Measurements from ENCODE around the gene NOTUM.

NOTUM gene

DNA sequence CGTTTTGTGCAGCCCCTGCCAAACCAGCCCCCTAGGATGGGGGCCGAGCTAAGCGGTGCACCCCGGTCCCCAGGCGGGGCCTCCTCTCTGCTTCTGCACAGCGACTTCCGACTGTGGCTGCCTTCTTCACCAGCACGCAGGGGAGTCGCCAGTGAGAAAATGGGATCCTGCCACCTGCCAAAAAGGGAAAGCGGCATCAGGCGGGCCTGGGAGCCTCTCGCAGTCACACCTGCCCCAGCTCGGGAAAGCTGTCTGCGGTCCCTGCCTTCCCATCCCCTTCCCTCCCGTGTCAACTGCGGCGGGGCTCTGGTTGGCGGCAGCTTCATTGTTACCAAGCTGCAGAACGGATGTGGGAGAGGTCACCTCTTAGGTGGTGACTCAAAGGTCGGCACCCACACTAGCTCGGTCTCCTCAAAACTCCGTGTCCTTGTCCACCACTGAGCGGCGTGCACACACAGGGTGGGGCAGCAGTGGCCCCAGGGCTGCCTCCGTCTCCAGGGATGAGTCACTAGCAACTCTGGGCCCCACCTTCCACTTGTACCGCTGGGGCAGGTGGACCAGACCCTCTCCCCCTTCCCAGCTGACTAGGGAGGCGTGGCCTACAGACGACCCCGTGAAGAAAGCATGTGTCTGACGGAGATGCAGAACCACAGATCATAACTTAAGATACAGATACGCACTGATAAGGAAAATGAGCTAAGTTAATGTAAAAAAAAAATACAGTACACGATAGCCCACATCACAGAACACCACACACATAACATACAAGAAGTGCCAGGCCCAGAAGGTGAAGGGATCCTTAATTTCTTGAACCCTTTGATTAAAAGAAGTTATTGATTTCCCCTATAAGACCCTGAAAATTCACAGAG, 48.3 kb downstream of the NOTUM start:
- in situ Hi-C loops (cut with HindIII; ENCODE audit: low sequenced_read_pairs): no loop called here

DNA sequence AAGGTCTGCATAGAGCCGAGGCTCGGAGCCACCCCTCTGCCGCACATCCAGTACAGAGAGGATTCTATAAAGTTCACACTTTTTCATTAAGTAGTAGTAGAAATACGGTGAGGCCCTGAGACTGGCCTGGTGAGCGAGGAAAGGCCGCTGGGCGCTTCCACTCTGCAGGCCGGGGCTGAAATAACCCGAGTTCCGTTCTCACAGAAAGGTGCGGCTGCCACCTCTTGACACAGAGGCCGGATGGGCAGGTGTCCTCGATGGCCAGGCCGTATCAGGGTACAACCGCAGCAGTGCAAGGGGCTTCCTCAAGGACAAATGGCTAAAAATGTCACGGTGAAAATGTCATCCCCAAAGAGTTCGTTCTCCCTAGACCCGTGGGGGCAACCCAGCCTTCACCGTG, 49.0 kb downstream of the NOTUM start:
- in situ Hi-C loops (cut with HindIII; ENCODE audit: low sequenced_read_pairs): no loop called here

DNA sequence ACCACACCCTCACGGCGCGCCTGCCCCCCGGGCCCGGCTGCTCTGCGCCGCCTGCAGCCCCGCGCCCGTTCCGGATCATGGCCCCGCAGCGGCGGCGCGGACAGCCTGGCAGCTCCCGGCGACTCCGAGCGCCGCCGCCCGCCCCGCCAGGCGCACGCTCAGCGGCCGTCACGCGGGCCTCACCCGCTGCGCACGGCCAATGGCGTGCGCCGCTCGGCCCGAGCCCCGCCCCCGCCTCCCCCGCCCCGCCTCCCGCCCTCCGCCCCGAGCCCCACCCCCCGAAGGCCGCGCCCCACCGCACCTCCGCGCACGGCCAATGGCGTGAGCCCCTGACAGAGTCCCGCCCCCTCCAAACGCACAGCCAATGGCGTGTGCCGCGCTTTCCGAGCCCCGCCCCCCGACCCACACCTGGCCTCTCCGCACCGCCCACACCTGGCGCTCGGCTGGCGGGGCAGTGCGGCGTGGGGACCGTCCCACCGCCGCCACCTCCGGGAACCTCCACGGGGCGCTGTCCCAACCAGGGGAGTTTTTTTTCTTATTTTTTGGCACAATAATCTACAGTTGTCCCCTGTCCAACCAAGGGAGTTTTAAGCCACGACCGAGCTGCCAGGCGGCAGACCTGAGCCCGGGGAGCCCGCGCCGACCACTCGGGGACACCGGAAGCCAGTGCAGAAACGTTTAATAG, 49.6 kb downstream of the NOTUM start, which contains the start of gene PCYT2:
TSS of gene PCYT2 (minus strand) at position 123 of the 685 bp plus-strand sequence. CDS start at position 79, 44 bp downstream.
- in situ Hi-C loops (cut with HindIII; ENCODE audit: low sequenced_read_pairs): no loop called here

DNA sequence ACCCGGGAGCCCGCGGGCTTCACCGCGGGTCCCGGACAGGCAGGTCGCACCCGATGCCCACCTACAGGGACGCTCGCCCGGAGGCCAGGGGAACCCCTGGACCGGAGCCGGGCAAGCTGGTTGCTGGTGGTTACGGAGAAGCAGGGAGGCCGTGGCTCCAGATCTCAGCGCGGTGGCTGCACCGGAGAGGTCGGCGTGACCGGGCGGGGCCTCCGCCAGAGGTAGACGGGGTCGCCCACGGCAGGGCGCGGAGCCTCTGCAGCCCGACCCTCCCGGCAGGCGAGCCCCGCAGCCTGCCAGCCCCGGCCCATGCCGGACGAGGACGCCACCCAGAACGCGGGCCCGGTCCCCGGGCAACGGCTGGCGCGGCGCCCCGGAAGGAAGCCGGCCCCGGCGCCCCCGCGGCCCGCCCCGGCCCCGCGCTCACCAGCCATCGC, 50.1 kb downstream of the NOTUM start:
- in situ Hi-C loops (cut with HindIII; ENCODE audit: low sequenced_read_pairs): no loop called here

DNA sequence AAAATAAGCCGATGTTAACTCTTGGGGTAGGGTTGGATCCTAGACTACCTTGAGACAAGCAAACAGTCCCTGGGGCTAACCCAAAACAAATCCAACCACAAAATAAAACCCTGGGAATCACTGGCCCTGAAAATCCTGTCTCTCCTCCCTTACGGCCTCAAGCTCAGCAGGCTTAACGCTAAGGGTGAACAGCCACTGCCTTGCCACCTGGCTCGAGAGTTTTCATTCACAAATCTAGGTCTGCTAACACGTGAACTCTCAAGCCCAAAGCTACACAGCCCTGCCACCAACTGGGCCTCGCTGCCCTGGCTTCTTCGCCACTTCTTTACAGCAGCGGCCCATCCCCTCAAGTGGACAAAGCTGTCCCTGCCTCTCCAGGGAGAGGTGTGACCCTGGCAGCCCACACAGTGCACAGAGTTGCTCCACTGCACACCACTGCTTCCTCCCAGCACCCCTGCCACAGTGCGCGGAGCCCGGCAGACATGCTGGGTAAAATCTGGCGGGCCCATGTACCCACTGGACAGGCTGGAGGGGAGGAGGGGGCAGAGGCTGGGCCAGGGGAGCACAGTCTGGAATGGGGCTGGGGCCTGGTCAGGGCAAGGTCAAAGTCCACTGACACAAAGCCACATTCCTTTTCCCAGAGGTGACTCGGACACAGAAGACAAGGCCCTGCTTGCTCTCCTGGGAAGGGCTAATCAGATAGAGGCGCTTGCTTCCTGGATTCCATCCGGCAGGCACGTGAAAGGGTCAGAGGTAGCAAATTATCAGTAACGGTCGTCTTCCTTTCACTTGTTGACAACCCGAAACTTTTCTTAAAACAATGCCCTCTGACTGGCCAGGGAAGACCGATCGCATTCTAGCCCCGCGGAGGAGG, 50.8 kb downstream of the NOTUM start:
- in situ Hi-C loops (cut with HindIII; ENCODE audit: low sequenced_read_pairs): no loop called here

DNA sequence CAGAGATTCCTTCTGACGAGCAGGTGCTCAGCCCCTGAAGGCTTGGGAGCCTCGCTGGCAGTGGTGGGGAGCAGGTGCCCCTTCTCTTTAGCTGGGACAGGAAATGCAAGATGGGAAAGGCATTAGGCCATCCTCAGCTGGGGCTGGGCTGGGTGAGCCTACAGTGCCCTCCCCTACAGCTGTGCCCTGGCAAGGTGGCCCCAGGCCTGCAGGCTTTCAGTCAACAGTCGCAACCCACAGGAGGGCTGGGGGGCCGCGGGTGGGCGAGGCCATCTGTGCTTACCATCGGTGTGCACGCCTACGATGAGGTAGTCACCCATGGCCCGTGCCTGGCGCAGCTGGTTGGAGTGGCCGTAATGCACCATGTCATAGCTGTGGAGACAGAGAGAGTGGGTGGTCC, 51.8 kb downstream of the NOTUM start:
- in situ Hi-C loops (cut with HindIII; ENCODE audit: low sequenced_read_pairs): no loop called here

DNA sequence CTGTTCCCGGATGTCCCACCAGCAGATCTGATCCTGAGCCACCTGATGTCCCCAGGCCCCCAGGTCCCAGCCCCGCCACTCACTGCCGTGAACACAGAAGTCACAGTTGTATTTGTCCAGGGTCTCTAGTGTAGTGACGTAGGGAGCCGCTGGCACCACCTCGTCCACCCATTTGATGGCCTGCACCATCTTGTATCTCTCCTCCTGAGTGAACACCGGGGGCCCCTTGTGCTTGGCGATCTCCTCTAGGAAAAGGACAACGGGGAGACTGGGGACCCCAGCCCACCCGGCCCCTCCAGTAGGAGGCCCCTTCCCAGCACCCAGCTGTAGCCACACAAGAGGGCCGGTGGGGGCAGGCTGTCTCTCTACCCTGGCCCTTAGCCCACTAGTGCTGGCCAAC, 52.2 kb downstream of the NOTUM start:
- in situ Hi-C loops (cut with HindIII; ENCODE audit: low sequenced_read_pairs): no loop called here

DNA sequence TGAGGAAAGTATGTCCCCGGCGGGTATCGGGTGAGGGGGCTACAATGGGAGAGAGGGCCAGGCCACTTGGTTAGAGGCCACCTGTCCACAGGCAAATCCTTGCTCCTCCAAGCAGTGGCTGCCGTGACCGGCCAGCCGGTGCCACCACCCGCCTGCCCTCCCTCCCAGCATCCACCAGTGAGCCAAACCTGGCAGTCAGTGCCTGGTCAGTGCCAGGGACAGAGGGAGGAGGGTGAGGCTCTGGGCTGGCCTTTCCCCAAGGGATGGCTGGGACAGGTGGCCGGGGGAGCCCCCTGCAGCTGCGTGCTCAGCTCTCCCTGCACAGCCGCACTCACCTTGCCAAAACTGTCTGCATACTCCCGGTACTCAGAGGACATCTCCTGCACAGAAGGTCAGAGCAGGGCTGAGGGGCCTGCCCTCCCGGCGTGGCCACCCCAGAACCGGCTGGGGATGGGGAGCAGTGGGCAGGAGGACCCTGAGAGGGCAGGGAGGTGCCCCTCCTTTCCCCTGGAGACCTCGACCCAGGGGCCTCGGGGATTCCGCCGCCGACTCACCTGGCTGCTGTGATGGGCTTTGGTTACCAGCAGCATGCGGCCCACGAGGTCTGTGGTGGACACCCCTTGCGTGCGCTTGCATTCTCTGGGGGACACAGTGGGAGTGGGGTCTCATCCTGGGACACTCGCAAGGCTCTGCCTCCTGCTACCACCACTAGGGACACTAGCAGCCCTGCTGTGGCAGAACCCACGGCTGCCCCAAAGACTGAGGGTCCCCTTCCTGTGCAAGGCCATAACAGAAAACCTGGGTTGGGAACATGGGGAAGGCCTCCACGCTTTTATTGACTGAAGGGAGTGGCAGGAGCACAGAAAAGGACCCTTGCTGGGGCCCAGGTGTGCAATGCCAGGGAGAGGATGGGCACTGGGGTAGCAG, 53.5 kb downstream of the NOTUM start:
- in situ Hi-C loops (cut with HindIII; ENCODE audit: low sequenced_read_pairs): no loop called here

DNA sequence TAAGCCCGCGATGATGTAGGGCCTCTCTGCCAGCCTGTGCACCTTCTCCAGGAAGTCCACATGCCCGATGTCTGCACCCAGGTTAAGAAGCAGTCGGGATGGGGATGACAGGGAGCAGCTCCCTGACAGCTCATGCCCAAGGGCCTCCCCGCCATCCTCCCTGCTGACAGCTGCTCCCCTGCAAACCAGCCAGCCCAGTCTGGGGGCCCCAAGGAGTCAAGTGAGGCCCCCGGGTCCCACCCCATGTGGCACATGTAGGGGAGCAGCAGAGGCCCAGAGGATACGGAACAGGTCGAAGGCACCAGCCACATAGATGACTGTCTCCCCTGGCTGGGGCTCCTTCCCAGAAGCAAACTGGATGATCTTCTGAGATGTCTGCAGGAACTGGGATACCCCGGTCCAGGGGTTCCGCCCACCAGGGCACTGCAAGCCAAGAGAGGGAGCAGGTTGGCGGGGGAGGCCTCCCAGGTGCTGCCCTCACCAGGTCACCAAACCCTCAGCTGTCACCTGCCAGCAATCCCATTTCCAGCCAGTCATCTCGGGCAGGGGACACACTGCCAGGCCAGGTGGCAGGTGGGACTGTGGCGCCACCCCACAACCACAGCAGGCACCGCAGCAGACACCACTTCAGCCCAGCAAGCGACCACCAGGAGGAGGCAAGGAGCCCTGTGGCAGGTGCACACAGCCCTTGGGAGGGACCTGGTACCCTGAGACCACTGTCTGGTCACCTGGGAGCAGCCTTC, 54.3 kb downstream of the NOTUM start:
- in situ Hi-C loops (cut with HindIII; ENCODE audit: low sequenced_read_pairs): no loop called here

DNA sequence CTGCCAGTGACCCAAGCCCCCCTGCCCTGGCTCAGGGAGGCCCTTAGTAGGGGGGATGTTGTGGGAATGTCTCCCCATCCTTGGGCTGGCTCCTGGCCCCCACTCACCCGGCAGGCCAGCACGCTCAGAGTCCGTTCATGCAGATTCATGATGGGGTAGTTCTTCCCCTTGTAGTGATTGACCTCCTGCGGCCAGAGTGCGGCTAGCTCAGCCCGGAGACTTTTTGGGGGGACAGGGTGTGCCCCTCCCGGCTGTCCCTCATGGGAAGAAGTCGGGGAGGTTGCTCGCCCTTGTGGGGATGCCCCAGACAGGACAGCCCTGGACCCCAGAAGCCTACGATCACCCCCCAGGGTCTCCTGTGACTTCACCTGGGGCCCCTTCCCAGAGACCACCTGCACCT, 55.0 kb downstream of the NOTUM start:
- in situ Hi-C loops (cut with HindIII; ENCODE audit: low sequenced_read_pairs): no loop called here

DNA sequence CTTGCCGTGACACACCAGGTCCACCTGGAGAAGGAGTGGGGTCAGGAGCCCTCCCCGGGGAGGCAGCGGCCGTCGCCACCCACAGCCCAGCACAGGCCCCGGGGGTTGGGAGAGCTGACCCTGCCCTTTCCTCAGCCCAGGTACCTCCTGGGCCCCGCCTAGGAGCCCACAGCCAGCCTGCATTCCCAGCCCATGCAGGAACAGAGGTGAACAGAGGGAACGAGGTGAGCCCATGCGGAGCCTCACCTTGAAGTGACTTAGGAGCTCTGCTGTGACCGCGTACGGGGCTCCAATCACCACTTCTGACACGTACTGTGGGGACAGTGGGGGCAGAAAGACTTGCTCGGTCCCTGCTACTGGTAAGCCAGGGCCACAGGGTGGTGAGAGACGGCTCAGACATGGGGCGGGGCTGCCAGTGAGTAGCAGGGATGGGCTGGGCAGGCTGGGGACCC, 55.5 kb downstream of the NOTUM start:
- in situ Hi-C loops (cut with HindIII; ENCODE audit: low sequenced_read_pairs): no loop called here

DNA sequence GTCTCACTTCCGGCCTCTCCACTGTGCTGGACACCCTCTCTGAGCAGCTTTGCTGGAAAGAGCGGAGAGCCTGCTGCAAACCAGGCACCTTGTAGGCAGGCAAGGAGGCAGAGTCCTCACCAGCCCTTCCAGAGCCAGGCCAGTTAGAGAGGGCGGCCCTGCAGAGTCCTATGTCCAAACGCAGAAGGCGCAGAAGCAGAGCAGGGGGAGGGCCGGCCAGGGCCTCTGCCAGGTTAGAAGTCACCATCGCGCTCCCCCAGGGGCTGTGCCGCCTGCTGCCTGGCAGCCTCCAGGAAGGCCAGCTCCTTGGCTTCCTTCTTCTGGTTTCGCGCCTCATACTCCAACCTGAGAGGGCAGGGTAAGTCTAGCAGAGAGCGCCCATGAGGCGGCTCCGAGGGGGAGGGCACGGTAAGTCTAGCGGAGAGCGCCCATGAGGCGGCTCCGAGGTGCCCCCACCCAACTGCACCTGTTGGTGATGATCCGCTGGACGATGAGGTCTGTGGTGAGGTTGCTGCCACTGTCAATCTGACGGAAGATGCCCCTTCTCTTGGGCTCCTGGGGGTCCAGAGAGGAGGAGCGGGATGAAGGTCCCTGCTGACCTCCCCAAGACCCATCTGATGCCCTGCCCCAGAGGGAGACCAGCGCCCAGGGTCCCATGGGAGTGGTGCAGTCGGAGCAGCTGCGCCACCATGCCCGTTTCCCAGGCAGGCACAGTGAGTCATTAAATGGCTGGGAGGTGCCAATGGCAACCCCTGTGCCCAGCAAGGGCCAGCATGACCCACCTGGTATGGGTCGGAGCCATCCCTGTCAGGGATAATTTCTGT, 56.2 kb downstream of the NOTUM start:
- in situ Hi-C loops (cut with HindIII; ENCODE audit: low sequenced_read_pairs): no loop called here

DNA sequence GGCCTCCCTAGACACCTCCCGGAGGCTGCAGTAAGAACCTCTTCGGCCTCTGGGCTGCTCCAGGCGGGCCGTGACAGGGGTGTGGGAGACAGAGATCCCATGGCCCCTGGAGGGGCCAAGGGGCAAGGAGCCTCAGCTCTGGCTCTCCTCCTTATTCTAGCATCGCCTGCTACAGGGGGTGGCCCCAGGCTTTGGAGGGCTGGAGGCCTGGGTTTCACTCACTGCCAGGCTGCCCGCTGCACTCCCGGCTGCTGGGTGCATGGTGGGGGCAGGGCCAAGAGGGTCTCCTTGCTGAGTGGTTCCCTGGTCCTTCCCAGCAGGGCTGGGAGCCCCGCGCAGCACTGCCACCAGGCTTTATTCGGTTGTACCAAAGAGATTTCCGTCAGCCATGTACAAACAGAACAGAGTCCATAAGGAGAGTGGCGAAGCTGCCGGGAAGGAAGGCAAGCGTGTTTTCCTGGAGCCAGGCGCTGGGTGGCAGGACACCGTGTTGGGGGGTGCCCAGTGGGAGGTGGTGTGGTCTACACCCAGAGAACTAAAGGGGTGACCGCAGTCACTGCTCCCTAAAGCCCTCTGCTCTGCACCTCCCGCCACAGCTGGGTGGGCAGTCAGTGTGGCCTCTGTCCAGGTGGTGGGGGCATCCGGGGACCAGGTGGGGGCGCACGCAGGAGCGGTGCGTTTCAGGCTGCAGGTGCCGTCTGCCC, 56.9 kb downstream of the NOTUM start:
- in situ Hi-C loops (cut with HindIII; ENCODE audit: low sequenced_read_pairs): no loop called here

DNA sequence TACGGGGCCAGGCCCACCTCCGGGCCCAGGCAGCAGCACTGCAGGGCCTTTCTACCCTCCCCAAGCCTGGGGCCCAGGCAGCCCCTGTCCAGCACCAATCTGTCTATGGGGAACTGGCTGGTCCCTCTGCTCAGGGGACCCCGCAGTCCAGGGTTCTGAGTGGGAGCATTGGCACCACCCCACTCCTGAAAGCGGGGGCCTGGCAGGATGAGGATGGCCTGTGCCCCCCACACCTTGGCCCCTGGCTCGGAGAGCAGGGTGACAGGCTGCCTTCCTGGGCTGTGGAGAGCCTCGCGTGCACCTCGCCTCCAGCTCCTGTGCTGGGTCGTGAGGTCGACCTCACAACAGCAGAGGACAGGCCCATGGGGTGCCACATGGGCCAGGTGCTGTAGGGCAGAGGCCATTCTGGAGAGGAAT, 57.6 kb downstream of the NOTUM start:
- in situ Hi-C loops (cut with HindIII; ENCODE audit: low sequenced_read_pairs): no loop called here

DNA sequence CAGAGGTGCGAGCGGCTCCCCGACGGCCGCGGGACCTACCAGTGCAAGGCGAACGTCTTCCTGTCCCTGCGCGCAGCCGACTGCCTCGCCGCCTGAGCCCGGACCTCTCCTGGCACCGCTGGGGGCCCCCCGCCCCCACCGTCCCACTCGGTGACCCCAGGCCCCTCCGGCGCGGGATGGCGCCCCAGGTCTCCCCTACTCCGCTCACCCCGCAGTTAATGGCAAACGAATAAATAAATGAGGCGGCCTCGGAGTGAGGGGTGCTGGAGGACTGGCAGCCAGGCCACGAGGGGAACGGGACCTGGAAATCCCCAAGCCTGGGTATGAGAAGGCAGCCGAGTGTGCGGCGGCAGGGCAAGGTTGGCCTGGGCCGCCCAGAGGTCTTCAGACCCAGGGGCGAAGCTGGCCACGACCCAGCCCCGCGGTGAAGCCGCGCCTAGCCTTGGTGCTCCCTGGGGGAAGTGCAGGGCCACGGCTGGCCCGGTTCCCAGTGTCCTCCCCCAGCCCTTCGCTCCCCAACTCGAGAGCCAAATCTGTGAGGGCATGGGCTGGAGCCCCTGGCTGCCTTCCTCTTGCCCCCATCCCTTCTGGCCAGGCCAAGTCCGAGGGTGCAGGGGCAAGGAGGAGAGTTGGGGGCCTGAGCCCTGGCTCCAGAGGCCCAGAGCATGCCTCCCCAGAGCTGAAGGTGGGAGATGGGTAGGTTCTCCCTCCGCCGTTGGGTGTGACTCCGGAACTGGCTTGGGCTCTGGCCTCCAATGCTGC, 58.2 kb downstream of the NOTUM start:
- in situ Hi-C loops (cut with HindIII; ENCODE audit: low sequenced_read_pairs): no loop called here

All from DLD1 (cell line).